Smooth muscle cell (in vitro differentiated cells): ENCODE results near the gene CNRIP1. TPM values are rescaled to one million over a fixed set of nuclear protein-coding genes. Genes with fewer than 3 reads are reported as not detected.

Source experiments
- DNase-seq: peaks from one replicate; lab custom pipeline; 2025; ENCODE audit not compliant: unreplicated experiment; lab: John Stamatoyannopoulos, UW
- H2AFZ ChIP-seq: fragments of 200-600 bp; sonication (generic); 2 replicates; pipeline ENCODE4 v1.6.0; 2016; ENCODE audit warnings: antibody characterized with exemption, low read depth, mild to moderate bottlenecking
- H3F3A ChIP-seq: fragments of 200-600 bp; sonication (generic); 2 replicates; pipeline ENCODE4 v1.6.0; 2017; ENCODE audit warnings: antibody characterized with exemption, low read depth
- H3K27ac ChIP-seq: fragments of 200-600 bp; sonication (generic); 2 replicates; pipeline ENCODE4 v1.5.1; 2016; ENCODE audit warnings: low read depth, mild to moderate bottlenecking
- H3K27me3 ChIP-seq: fragments of 200-600 bp; sonication (generic); 2 replicates; pipeline ENCODE4 v1.6.1; 2016; ENCODE audit warnings: low read depth, mild to moderate bottlenecking
- H3K36me3 ChIP-seq: fragments of 200-600 bp; sonication (generic); 2 replicates; pipeline ENCODE4 v1.5.1; 2016; ENCODE audit warnings: low read depth
- H3K4me1 ChIP-seq: fragments of 200-600 bp; sonication (generic); 2 replicates; pipeline ENCODE4 v1.5.1; 2016; ENCODE audit warnings: low read depth
- H3K4me2 ChIP-seq: fragments of 200-600 bp; sonication (generic); 2 replicates; pipeline ENCODE4 v1.6.0; 2016; ENCODE audit warnings: mild to moderate bottlenecking
- H3K4me3 ChIP-seq: fragments of 200-600 bp; sonication (generic); 2 replicates; pipeline ENCODE4 v1.5.1; 2016; ENCODE audit warnings: mild to moderate bottlenecking
- H3K79me2 ChIP-seq: fragments of 200-600 bp; sonication (generic); 2 replicates; pipeline ENCODE4 v1.6.0; 2016; ENCODE audit warnings: low read depth, mild to moderate bottlenecking
- H3K9ac ChIP-seq: fragments of 200-600 bp; sonication (generic); 2 replicates; pipeline ENCODE4 v1.6.0; 2016; ENCODE audit warnings: low read depth
- H3K9me3 ChIP-seq: fragments of 200-600 bp; sonication (generic); replicated peaks from 2 replicates; pipeline ENCODE4 v1.5.1; 2016; ENCODE audit warnings: low read depth
- H4K20me1 ChIP-seq: fragments of 200-600 bp; sonication (generic); 2 replicates; pipeline ENCODE4 v1.6.0; 2016; ENCODE audit warnings: low read depth
- CTCF ChIP-seq: fragments of 200-600 bp; sonication (generic); IDR thresholded peaks from 2 replicates; pipeline ENCODE4 v1.5.1; 2017; ENCODE audit warnings: borderline replicate concordance, mild to moderate bottlenecking, antibody characterized with exemption; ENCODE audit not compliant: insufficient read depth, poor library complexity, severe bottlenecking
- WGBS: methylation state at CpG from one replicate; pipeline ENCODE4 v1.1.7; 2016; ENCODE audit warnings: low lambda C conversion rate; 5-methylcytosine and 5-hydroxymethylcytosine counted together
- polyA plus RNA-seq: library from polyadenylated mRNA; unstranded; fragments of >200 nt; fragmentation: Nextera tagmentation; extraction: Ambion mirVana; gene quantifications from 2 replicates; pipeline ENCODE4 v1.2.1, GENCODE V29; 2016
- total RNA-seq: library from RNA; depleted of rRNA; stranded (reverse); fragments of >200 nt; gene quantifications from 2 replicates; pipeline ENCODE4 v1.2.3, GENCODE V29; 2014

Gene CNRIP1
- total and polyA plus RNA-seq, 2 experiments from 2014 or later, result 1.7 to 3.0 TPM

GRCh38 chr2:68245066-68245465 is 74.7 kb downstream of the CNRIP1 start:
- no peak overlapping the region for H3K4me2 ChIP-seq
- no peak for DNase-seq
- H3K9ac ChIP-seq, result no peak overlapping the region
- no peaks in the 10 kb centered on the region for H3F3A ChIP-seq
- WGBS, result 99% methylated on average over 4 of the region's 4 CpGs
- H3K27ac ChIP-seq, result no peak overlapping the region
- peaks cover 100% of the 10 kb centered on the region for H3K79me2 ChIP-seq
- no peaks in the 10 kb centered on the region for H3K27me3 ChIP-seq
- TF ChIP-seq CTCF, result no peak
- peaks cover 100% of the 10 kb centered on the region for H4K20me1 ChIP-seq
- H3K9me3 ChIP-seq, result no peaks in the 10 kb centered on the region
- peaks cover 24% of the 10 kb centered on the region for H3K4me1 ChIP-seq
- no peak overlapping the region for H2AFZ ChIP-seq
- H3K36me3 ChIP-seq, result no peaks in the 10 kb centered on the region
- H3K4me3 ChIP-seq, result no peak overlapping the region

- H3K36me3 ChIP-seq, result no peaks in the 10 kb centered on the region
- 87% methylated on average over 2 of the region's 2 CpGs for WGBS
- H3K27me3 ChIP-seq, result no peaks in the 10 kb centered on the region
- peaks cover 100% of the 10 kb centered on the region for H3K79me2 ChIP-seq
- no peaks in the 10 kb centered on the region for H3F3A ChIP-seq
- H4K20me1 ChIP-seq, result peaks cover 100% of the 10 kb centered on the region
- DNase-seq, result no peak
- no peak overlapping the region for H2AFZ ChIP-seq
- H3K9ac ChIP-seq, result no peak overlapping the region
- no peak overlapping the region for H3K4me3 ChIP-seq
- H3K4me1 ChIP-seq, result peaks cover 23% of the 10 kb centered on the region
- TF ChIP-seq CTCF, result no peak
- H3K27ac ChIP-seq, result no peak overlapping the region
- H3K4me2 ChIP-seq, result no peak overlapping the region
- H3K9me3 ChIP-seq, result no peaks in the 10 kb centered on the region
Observed at GRCh38 chr2:68244456-68244855, 75.3 kb downstream of the CNRIP1 start.

Other genes starting within 250 kb of the CNRIP1 start
- gene PNO1, start 162.1 kb downstream of the CNRIP1 start, total RNA-seq, result 10.9 and 12.9 TPM in 2 replicates
- gene PNO1, start 162.1 kb downstream of the CNRIP1 start, polyA plus RNA-seq, result 19.2 and 22.7 TPM in 2 replicates
- gene PPP3R1, start 67.4 kb downstream of the CNRIP1 start, total RNA-seq, result 33.5 and 39.1 TPM in 2 replicates
- gene PPP3R1, start 67.4 kb downstream of the CNRIP1 start, polyA plus RNA-seq, result 3.1 and 4.7 TPM in 2 replicates
- not detected in 2 replicates for gene PLEK, start 45.3 kb upstream of the CNRIP1 start, total RNA-seq
- gene PLEK, start 45.3 kb upstream of the CNRIP1 start, polyA plus RNA-seq, result not detected in 2 replicates
- 0.81 and 1.5 TPM in 2 replicates for gene FBXO48, start 147.3 kb upstream of the CNRIP1 start, total RNA-seq
- 0.42 and 0.61 TPM in 2 replicates for gene FBXO48, start 147.3 kb upstream of the CNRIP1 start, polyA plus RNA-seq
- 8.0 and 9.2 TPM in 2 replicates for gene APLF, start 147.6 kb upstream of the CNRIP1 start, total RNA-seq
- gene APLF, start 147.6 kb upstream of the CNRIP1 start, polyA plus RNA-seq, result 2.6 and 3.4 TPM in 2 replicates